ENCODE data around the gene HDAC4. TPM values are rescaled to one million over a fixed set of nuclear protein-coding genes. Genes with fewer than 3 reads are reported as not detected.

Gene HDAC4
- polyA plus RNA-seq, 2 of the 4 experiments (the other 2 are of a cell fraction), result 8.6 to 10.4 TPM

DNA sequence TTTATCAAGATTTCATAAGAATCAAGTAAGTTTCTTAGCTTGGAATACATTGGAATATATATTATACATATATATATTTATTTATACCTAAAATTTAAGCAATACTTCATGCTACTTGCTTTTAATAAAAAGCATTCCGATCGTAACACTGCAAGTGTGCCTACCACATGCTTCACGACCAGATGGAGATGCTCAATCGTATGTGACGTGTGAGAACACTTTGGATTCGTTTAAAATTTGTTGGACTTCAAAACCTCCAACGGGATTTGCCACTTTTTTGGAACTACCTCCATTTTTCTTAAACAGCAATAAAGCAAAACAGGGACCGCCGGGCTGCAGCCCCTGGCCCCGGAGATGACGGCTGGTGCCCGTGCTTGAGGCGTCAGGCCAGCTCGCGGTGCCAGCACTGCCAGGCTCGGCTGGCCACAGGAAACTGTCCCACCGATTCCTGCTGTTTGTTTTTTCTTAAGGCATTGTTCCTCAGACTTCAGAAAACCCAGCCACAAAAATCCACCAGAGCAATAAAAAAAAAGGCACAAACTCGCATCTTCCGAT, 348.9 kb downstream of the HDAC4 start:
- TF ChIP-seq TP53 (CRISPR knock-in tag; IDR thresholded peaks at IDR 0.05) (no peak), TFCP2L1 (CRISPR knock-in tag; IDR thresholded peaks at IDR 0.05) (no peak), HEYL (CRISPR knock-in tag; IDR thresholded peaks at IDR 0.05) (no peak), KDM5A (IDR thresholded peaks at IDR 0.05) (no peak), ZFP36 (IDR thresholded peaks at IDR 0.05; ENCODE audit: borderline replicate concordance, partially characterized antibody) (no peak), MYC (IDR thresholded peaks at IDR 0.05; ENCODE audit: borderline replicate concordance, low read length) (no peak), POLR2A (IDR thresholded peaks at IDR 0.05; ENCODE audit: low read length) (no peak), PHF8 (IDR thresholded peaks at IDR 0.05; ENCODE audit: borderline replicate concordance, low read depth) (no peak)
- TF ChIP-seq, protein P1, sequence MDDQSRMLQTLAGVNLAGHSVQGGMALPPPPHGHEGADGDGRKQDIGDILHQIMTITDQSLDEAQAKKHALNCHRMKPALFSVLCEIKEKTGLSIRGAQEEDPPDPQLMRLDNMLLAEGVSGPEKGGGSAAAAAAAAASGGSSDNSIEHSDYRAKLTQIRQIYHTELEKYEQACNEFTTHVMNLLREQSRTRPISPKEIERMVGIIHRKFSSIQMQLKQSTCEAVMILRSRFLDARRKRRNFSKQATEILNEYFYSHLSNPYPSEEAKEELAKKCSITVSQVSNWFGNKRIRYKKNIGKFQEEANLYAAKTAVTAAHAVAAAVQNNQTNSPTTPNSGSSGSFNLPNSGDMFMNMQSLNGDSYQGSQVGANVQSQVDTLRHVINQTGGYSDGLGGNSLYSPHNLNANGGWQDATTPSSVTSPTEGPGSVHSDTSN (IDR thresholded peaks at IDR 0.05), result no peak

DNA sequence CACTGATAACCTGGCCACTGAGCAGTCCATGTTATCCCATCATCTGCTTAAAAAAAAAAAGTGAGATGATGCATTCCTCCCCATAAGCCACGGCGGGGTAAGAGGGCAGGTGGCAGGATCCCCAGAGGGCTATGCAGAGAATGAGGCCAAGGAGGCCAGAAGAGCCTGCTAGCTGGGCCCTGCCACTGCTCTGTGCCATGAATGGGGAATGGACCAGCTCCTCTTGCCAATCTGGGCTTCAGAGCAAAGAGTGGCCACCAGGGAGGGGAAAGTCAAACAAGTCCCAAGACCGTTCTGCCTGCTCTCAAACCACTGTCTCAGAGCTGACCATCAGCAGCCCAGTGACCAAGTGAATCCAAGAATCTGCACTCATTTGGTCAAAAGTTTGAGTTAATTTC, 350.6 kb downstream of the HDAC4 start:
- ATAC-seq (no peak), FAIRE-seq (no peak), DNase-seq (ENCODE audit: low read depth in 1 of 2, low spot score in 1 of 2) (no peak)
- no peaks in the 10 kb centered on the region for H3K9me3 ChIP-seq
- WGBS (ENCODE audit: missing lambda C conversion rate), result 94% methylated on average over 3 of the region's 3 CpGs
- ChIA-PET CTCF (interaction anchor here (0.6 kb wide), 1 partner anchor 990 kb away, joined by 5 read pairs; the partner anchor contains the start of gene SCLY), POLR2A (no interaction called here)
- no peak overlapping the region for H3K27ac ChIP-seq
- no peak overlapping the region for H3K4me2 ChIP-seq
- H3K4me1 ChIP-seq, result no peaks in the 10 kb centered on the region
- H3K4me3 ChIP-seq, result no peak overlapping the region
- TF ChIP-seq CBX2 (IDR thresholded peaks at IDR 0.05; ENCODE audit: borderline replicate concordance, low read depth), result no peak
- no peak for TF ChIP-seq JUNB (IDR thresholded peaks at IDR 0.05)
- TF ChIP-seq HOXB13 (CRISPR knock-in tag; IDR thresholded peaks at IDR 0.05; ENCODE audit: low read depth), result no peak
- TF ChIP-seq, protein P2, sequence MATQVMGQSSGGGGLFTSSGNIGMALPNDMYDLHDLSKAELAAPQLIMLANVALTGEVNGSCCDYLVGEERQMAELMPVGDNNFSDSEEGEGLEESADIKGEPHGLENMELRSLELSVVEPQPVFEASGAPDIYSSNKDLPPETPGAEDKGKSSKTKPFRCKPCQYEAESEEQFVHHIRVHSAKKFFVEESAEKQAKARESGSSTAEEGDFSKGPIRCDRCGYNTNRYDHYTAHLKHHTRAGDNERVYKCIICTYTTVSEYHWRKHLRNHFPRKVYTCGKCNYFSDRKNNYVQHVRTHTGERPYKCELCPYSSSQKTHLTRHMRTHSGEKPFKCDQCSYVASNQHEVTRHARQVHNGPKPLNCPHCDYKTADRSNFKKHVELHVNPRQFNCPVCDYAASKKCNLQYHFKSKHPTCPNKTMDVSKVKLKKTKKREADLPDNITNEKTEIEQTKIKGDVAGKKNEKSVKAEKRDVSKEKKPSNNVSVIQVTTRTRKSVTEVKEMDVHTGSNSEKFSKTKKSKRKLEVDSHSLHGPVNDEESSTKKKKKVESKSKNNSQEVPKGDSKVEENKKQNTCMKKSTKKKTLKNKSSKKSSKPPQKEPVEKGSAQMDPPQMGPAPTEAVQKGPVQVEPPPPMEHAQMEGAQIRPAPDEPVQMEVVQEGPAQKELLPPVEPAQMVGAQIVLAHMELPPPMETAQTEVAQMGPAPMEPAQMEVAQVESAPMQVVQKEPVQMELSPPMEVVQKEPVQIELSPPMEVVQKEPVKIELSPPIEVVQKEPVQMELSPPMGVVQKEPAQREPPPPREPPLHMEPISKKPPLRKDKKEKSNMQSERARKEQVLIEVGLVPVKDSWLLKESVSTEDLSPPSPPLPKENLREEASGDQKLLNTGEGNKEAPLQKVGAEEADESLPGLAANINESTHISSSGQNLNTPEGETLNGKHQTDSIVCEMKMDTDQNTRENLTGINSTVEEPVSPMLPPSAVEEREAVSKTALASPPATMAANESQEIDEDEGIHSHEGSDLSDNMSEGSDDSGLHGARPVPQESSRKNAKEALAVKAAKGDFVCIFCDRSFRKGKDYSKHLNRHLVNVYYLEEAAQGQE (IDR thresholded peaks at IDR 0.05), result no peak
- TF ChIP-seq, protein P3, sequence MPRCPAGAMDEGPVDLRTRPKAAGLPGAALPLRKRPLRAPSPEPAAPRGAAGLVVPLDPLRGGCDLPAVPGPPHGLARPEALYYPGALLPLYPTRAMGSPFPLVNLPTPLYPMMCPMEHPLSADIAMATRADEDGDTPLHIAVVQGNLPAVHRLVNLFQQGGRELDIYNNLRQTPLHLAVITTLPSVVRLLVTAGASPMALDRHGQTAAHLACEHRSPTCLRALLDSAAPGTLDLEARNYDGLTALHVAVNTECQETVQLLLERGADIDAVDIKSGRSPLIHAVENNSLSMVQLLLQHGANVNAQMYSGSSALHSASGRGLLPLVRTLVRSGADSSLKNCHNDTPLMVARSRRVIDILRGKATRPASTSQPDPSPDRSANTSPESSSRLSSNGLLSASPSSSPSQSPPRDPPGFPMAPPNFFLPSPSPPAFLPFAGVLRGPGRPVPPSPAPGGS (IDR thresholded peaks at IDR 0.05), result no peak
- TF ChIP-seq, protein P4, sequence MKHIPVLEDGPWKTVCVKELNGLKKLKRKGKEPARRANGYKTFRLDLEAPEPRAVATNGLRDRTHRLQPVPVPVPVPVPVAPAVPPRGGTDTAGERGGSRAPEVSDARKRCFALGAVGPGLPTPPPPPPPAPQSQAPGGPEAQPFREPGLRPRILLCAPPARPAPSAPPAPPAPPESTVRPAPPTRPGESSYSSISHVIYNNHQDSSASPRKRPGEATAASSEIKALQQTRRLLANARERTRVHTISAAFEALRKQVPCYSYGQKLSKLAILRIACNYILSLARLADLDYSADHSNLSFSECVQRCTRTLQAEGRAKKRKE (CRISPR knock-in tag; IDR thresholded peaks at IDR 0.05; ENCODE audit: low read depth), result no peak
- no peak for TF ChIP-seq SREBF2 (IDR thresholded peaks at IDR 0.05)
- no peak for TF ChIP-seq NR3C1 (IDR thresholded peaks at IDR 0.05)
- no peak for TF ChIP-seq GATA3 (IDR thresholded peaks at IDR 0.05; ENCODE audit: borderline replicate concordance)
- no peak for TF ChIP-seq HDAC2 (IDR thresholded peaks at IDR 0.05)
- TF ChIP-seq ESRRA (IDR thresholded peaks at IDR 0.05; ENCODE audit: borderline replicate concordance, low read length), result no peak
- TF ChIP-seq NPAS2 (CRISPR knock-in tag; IDR thresholded peaks at IDR 0.05; ENCODE audit: borderline replicate concordance), result no peak
- no peak for TF ChIP-seq HOXA7 (CRISPR knock-in tag; IDR thresholded peaks at IDR 0.05)
- no peak for TF ChIP-seq ZC3H11A (IDR thresholded peaks at IDR 0.05)

More for the DNA sequence above, 348.9 kb downstream of the HDAC4 start:
- ChIA-PET POLR2A (no interaction called here), CTCF (no interaction called here)
- no peak overlapping the region for H3K4me2 ChIP-seq
- no peak overlapping the region for H3K4me3 ChIP-seq
- DNase-seq (ENCODE audit: low read depth in 1 of 2, low spot score in 1 of 2), result no peak
- FAIRE-seq, result no peak
- H3K9me3 ChIP-seq, result no peaks in the 10 kb centered on the region
- ATAC-seq, result no peak
- 93% methylated on average over 19 of the region's 19 CpGs for WGBS (ENCODE audit: missing lambda C conversion rate)
- H3K27ac ChIP-seq, result no peak overlapping the region
- H3K4me1 ChIP-seq, result no peaks in the 10 kb centered on the region

Measured in A549 (cell line).